ENCODE measurements around the gene SLC16A5.
"Not testable (repeated sequence)": the region's sequence is repeated elsewhere in the genome, so short reads cannot be mapped to it uniquely, and the experiment has no call there.

Gene SLC16A5

GRCh38 chr17:75087558-75088453 is at the start of gene SLC16A5:
Gene SLC16A5 (plus strand): TSS chr17:75087954. CDS start chr17:75093637, 5,683 bp downstream.
- peak; percentile 51 for DNase-seq

GRCh38 chr17:75039238-75039637 is 48.5 kb upstream of the SLC16A5 start:
- DNase-seq, result no peak

GRCh38 chr17:75041656-75042280 is 46.0 kb upstream of the SLC16A5 start:
- DNase-seq, result no peak

- not testable (repeated sequence) for DNase-seq
These were observed 44.0 kb upstream of the SLC16A5 start for GRCh38 chr17:75043789-75044188.

- DNase-seq, result no peak
These were observed 43.0 kb upstream of the SLC16A5 start for GRCh38 chr17:75044716-75045115.

- DNase-seq, result not testable (repeated sequence)
These were observed 41.8 kb upstream of the SLC16A5 start for GRCh38 chr17:75045946-75046406.

GRCh38 chr17:75046407-75047289 is 41.1 kb upstream of the SLC16A5 start, which contains the start of the genes ATP5PD and KCTD2:
Gene ATP5PD (minus strand): TSS chr17:75046969. CDS start chr17:75042650, 4,319 bp downstream.
Gene KCTD2 (plus strand): TSS chr17:75047225. CDS start chr17:75047251, 26 bp downstream.
- peak; percentile 96 for DNase-seq

GRCh38 chr17:75047398-75048098 is 40.2 kb upstream of the SLC16A5 start:
- peak; percentile 36 for DNase-seq

- DNase-seq, result no peak
These were observed 39.4 kb upstream of the SLC16A5 start for GRCh38 chr17:75048249-75048878.

- DNase-seq, result no peak
These were observed 38.7 kb upstream of the SLC16A5 start for GRCh38 chr17:75049057-75049456.

- DNase-seq, result no peak
These were observed 38.0 kb upstream of the SLC16A5 start for GRCh38 chr17:75049706-75050105.

GRCh38 chr17:75051941-75052340 is 35.8 kb upstream of the SLC16A5 start:
- no peak for DNase-seq

- DNase-seq, result no peak
These were observed 28.1 kb upstream of the SLC16A5 start for GRCh38 chr17:75059369-75060345.

- DNase-seq, result no peak
These were observed 27.2 kb upstream of the SLC16A5 start for GRCh38 chr17:75060434-75061054.

GRCh38 chr17:75061055-75061438 is 26.7 kb upstream of the SLC16A5 start:
- DNase-seq, result no peak

GRCh38 chr17:75061618-75062017 is 26.1 kb upstream of the SLC16A5 start:
- DNase-seq, result no peak

GRCh38 chr17:75063201-75063600 is 24.6 kb upstream of the SLC16A5 start:
- DNase-seq, result no peak

- DNase-seq, result no peak
These were observed 24.1 kb upstream of the SLC16A5 start for GRCh38 chr17:75063626-75064025.

GRCh38 chr17:75064040-75064439 is 23.7 kb upstream of the SLC16A5 start:
- DNase-seq, result no peak

- no peak for DNase-seq
These were observed 23.3 kb upstream of the SLC16A5 start for GRCh38 chr17:75064460-75064859.

Measured in activated CD4-positive, alpha-beta T cell treated with anti-CD3 and anti-CD28 coated beads for 48 hours (primary cell).